GM12875 (cell line): Measurements from ENCODE around the gene GRID1.

Source experiments
- H3K4me3 ChIP-seq: one replicate; pipeline ENCODE4 v1.5.1; 2011; ENCODE audit warnings: low read depth, low read length, control low read depth
- CTCF ChIP-seq: IDR thresholded peaks from 2 replicates; pipeline ENCODE4 v1.5.1; 2011; ENCODE audit warnings: low read depth, mild to moderate bottlenecking, control low read depth, inconsistent platforms, low read length, moderate library complexity, borderline replicate concordance; ENCODE audit not compliant: insufficient read depth

The GRID1 gene

GRCh38 chr10:85927952-85928665 lies 438.5 kb downstream of the GRID1 start:
- no peak for TF ChIP-seq CTCF
- no peak overlapping the region for H3K4me3 ChIP-seq

GRCh38 chr10:85926986-85927385 lies 439.6 kb downstream of the GRID1 start:
- H3K4me3 ChIP-seq, result no peak overlapping the region
- no peak for TF ChIP-seq CTCF

GRCh38 chr10:85926136-85926535 lies 440.5 kb downstream of the GRID1 start:
- no peak for TF ChIP-seq CTCF
- no peak overlapping the region for H3K4me3 ChIP-seq

- TF ChIP-seq CTCF, result no peak
These were observed 441.3 kb downstream of the GRID1 start for GRCh38 chr10:85925201-85925750.

GRCh38 chr10:85924382-85925102 lies 442.1 kb downstream of the GRID1 start:
- TF ChIP-seq CTCF, result no peak
- H3K4me3 ChIP-seq, result no peak overlapping the region

More at GRCh38 chr10:85925201-85925750, 441.3 kb downstream of the GRID1 start:
- H3K4me3 ChIP-seq, result no peak overlapping the region

- TF ChIP-seq CTCF, result no peak
- no peak overlapping the region for H3K4me3 ChIP-seq
These were observed 444.1 kb downstream of the GRID1 start for GRCh38 chr10:85922356-85923129.

- no peak overlapping the region for H3K4me3 ChIP-seq
- no peak for TF ChIP-seq CTCF
These were observed 444.8 kb downstream of the GRID1 start for GRCh38 chr10:85921789-85922188.
